Adrenal gland (tissue), 12 donors: ENCODE results near the gene DAGLB. TPM values are rescaled to one million over a fixed set of nuclear protein-coding genes. Genes with fewer than 3 reads are reported as not detected.
A peak's percentile ranks its signal among the peaks of the same experiment; 100 is the strongest.

Source experiments
- DNase-seq, 7 donors: peaks; one replicate each; pipeline ENCODE4 v3.0.0-alpha.2; 2019 to 2020
- H3K27ac ChIP-seq, 5 donors: fragments of 200-600 bp; sonication (generic) in 4 of 5; 1 replicate in 3 of 5; 2 replicates in 2 of 5; pipeline versions ENCODE4 v1.5.1 to v1.8.0; 2016 to 2020; ENCODE audit warnings: mild to moderate bottlenecking in 1 of 5
- H3K27me3 ChIP-seq: fragments of 200-600 bp; 2 replicates; pipeline ENCODE4 v1.8.0; 2021
- H3K36me3 ChIP-seq, 2 donors: fragments of 200-600 bp; replicated peaks in 1 of 2; 1 replicate in 1 of 2; 2 replicates in 1 of 2; pipeline versions ENCODE4 v1.5.1 to v1.8.0; 2018 to 2022
- H3K4me1 ChIP-seq, 2 donors: fragments of 200-600 bp; replicated peaks in 1 of 2; 1 replicate in 1 of 2; 2 replicates in 1 of 2; pipeline versions ENCODE4 v1.5.1 to v1.8.0; 2018 to 2021
- H3K4me3 ChIP-seq, 4 donors: fragments of 200-600 bp; sonication (generic) in 3 of 4; one replicate each; pipeline ENCODE4 v1.5.1; 2016 to 2018
- H3K9me3 ChIP-seq, 3 donors: fragments of 200-600 bp; sonication (generic) in 1 of 3; replicated peaks in 1 of 3; 1 replicate in 2 of 3; 2 replicates in 1 of 3; pipeline versions ENCODE4 v1.5.1 to v1.8.0; 2016 to 2021
- POLR2A ChIP-seq, 2 donors: fragments of 450-650 bp; IDR thresholded peaks; one replicate each; pipeline ENCODE4 v1.6.1; 2017; ENCODE audit warnings: antibody characterized with exemption in 2 of 2, mild to moderate bottlenecking in 2 of 2, moderate library complexity in 1 of 2
- WGBS, 4 donors: extraction: QIAGEN DNeasy Blood & Tissue Kit in 2 of 4; methylation state at CpG; one replicate each; pipeline versions ENCODE4 v1.1.5 to v1.1.7; 2013 to 2017; 5-methylcytosine and 5-hydroxymethylcytosine counted together
- intact Hi-C, 2 donors: fragments of 100-400 bp; cut with DNase I; formaldehyde crosslinking; loops; one replicate each; pipeline versions ENCODE4 v1.14.1 to v1.15.0; 2022 to 2023
- polyA plus RNA-seq, 3 donors: library from polyadenylated mRNA; stranded (reverse); fragments of 200-250 nt in 2 of 3; fragments of 350-450 nt in 1 of 3; fragmentation: Illumina TruSeq in 1 of 3; extraction: RNeasy Lipid Tissue Mini Kit (QIAGEN cat#74804) in 1 of 3; gene quantifications; one replicate each; pipeline ENCODE4 v1.2.3, GENCODE V29; 2013 to 2014
- total RNA-seq, 9 donors: library from RNA; depleted of rRNA in 4 of 9; stranded (reverse); fragments of >200 nt in 4 of 9; fragments of 120-200 nt in 1 of 9; fragmentation: NEBNext Ultra II Directional in 1 of 9; extraction: Animal tissue kit (Norgen Biotek cat#: 25700) in 1 of 9; gene quantifications; one replicate each; pipeline versions ENCODE4 v1.1.0 to v1.2.4, GENCODE V29; 2013 to 2023
- TF ChIP-seq, protein P1 (sequence below), 6 experiments: fragments of 450-650 bp in 4 of 6; fragments of 200-600 bp in 2 of 6; sonication (generic) in 1 of 6; IDR thresholded peaks; 1 replicate in 5 of 6; 2 replicates in 1 of 6; pipeline versions ENCODE4 v1.5.1 to v1.8.0; 2016 to 2021; ENCODE audit warnings: antibody characterized with exemption in 6 of 6, mild to moderate bottlenecking in 2 of 6, moderate library complexity in 1 of 6
- donor health status: healthy with polysubstance abuse.
- donor health status: Bipolar disorder and iron deficiency.
- donor health status: DM: yes; HTN: yes; CAD: no.
- donor health status: DM: no; HTN: no; CAD: no.
- donor health status: DM: no; HTN: no; CAD: no.
- donor health status: DM: yes; HTN: yes; CAD: no.

The DAGLB gene
- total and polyA plus RNA-seq, 12 donors, result 19.8 to 56.7 (median 36.7) TPM

DNA sequence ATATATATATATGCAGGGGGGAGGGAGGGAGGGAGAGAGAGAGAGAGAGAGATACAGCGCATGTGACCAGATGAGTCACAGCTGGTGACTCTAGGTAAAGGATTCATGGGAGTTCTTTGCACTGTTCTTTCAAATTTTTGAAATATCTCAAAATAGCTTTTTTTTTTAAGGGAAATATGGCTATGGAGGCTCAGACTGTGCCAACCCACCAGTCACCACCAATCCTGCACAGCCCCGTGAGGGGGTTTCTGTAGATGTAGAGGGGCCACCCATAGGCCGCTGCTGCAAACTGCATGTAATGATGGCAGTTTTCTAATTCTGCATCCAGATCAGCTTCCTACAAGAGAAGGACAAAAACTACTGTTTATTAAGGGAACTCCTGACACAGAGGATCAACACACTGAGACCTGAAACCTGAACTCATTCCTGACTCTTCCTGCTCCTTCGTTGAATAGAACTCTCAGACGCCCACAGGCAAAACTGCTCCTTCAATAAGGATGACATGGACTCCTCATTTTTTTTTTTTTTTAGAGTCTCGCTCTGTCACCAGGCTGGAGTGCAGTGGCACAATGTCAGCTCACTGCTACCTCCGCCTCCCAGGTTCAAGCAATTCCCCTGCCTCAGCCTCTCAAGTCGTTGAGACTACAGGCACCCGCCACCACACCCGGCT lies 17.3 kb downstream of the DAGLB start:
- peak in 1 of 7 donors; percentile 47 for DNase-seq
- 80 to 84% (median 82%) methylated on average over 10 of the region's 10 CpGs for WGBS, 4 donors
- peak overlapping the region in 3 of 5 donors; percentile 8 to 43 (median 23) for H3K27ac ChIP-seq
- peaks cover 0 to 61% of the 10 kb centered on the region in 2 donors for H3K36me3 ChIP-seq
- no peaks in the 10 kb centered on the region for H3K27me3 ChIP-seq
- H3K4me1 ChIP-seq, result peaks cover 0 to 4% of the 10 kb centered on the region in 2 donors
- intact Hi-C loops, result loop anchor here (10.0 kb wide), 2 partner anchors 266 to 576 kb away; no protein-coding TSS in a partner anchor
- H3K4me3 ChIP-seq, result no peak overlapping the region
- no peaks in the 10 kb centered on the region for H3K9me3 ChIP-seq
- TF ChIP-seq, protein P1, sequence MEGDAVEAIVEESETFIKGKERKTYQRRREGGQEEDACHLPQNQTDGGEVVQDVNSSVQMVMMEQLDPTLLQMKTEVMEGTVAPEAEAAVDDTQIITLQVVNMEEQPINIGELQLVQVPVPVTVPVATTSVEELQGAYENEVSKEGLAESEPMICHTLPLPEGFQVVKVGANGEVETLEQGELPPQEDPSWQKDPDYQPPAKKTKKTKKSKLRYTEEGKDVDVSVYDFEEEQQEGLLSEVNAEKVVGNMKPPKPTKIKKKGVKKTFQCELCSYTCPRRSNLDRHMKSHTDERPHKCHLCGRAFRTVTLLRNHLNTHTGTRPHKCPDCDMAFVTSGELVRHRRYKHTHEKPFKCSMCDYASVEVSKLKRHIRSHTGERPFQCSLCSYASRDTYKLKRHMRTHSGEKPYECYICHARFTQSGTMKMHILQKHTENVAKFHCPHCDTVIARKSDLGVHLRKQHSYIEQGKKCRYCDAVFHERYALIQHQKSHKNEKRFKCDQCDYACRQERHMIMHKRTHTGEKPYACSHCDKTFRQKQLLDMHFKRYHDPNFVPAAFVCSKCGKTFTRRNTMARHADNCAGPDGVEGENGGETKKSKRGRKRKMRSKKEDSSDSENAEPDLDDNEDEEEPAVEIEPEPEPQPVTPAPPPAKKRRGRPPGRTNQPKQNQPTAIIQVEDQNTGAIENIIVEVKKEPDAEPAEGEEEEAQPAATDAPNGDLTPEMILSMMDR (IDR thresholded peaks at IDR 0.05), result no peak
- TF ChIP-seq POLR2A (IDR thresholded peaks at IDR 0.05), result no peak

GRCh38 chr7:6425948-6426347 lies 21.8 kb downstream of the DAGLB start:
- Histone ChIP-seq H3K9me3 (no peaks in the 10 kb centered on the region), H3K36me3 (peaks cover 0 to 65% of the 10 kb centered on the region in 2 donors), H3K4me1 (peaks cover 0 to 4% of the 10 kb centered on the region in 2 donors), H3K4me3 (no peak overlapping the region), H3K27me3 (no peaks in the 10 kb centered on the region), H3K27ac (no peak overlapping the region)
- TF ChIP-seq POLR2A (IDR thresholded peaks at IDR 0.05), result no peak
- TF ChIP-seq, protein P1 (IDR thresholded peaks at IDR 0.05), result no peak
- 92 to 95% (median 93%) methylated on average over 13 to 15 of the region's 15 CpGs for WGBS, 4 donors
- intact Hi-C loops, result no loop called here
- DNase-seq, result no peak

- whole genome bisulfite sequencing, 4 donors, result 62 to 92% (median 67%) methylated on average over 8 to 18 of the region's 18 CpGs
Measured at GRCh38 chr7:6423942-6424701, 23.6 kb downstream of the DAGLB start.

More at GRCh38 chr7:6423942-6424701, 23.6 kb downstream of the DAGLB start:
- no peak overlapping the region for H3K4me3 ChIP-seq
- no peak for TF ChIP-seq POLR2A (IDR thresholded peaks at IDR 0.05)
- TF ChIP-seq, protein P1 (IDR thresholded peaks at IDR 0.05), result peak in 1 of 6 experiments; percentile 9
- peak overlapping the region in 4 of 5 donors; percentile 20 to 82 (median 64) for H3K27ac ChIP-seq
- intact Hi-C loops, result no loop called here
- H3K36me3 ChIP-seq, result peaks cover 0 to 58% of the 10 kb centered on the region in 2 donors
- DNase-seq, result peak in 3 of 7 donors; percentile 41 to 52 (median 49)
- no peaks in the 10 kb centered on the region for H3K9me3 ChIP-seq
- no peaks in the 10 kb centered on the region for H3K4me1 ChIP-seq
- H3K27me3 ChIP-seq, result no peaks in the 10 kb centered on the region
